Ovary (tissue), 9 donors: ENCODE data around the gene KLHL3. TPM values are rescaled to one million over a fixed set of nuclear protein-coding genes. Genes with fewer than 3 reads are reported as not detected.

Experiments
- DNase-seq, 5 donors: peaks; one replicate each; pipeline ENCODE4 v3.0.0-alpha.2; 2019 to 2020
- H3K27ac ChIP-seq, 2 donors: fragments of 200-600 bp; one replicate each; pipeline versions ENCODE4 v1.5.1 to v1.8.0; 2019 to 2022
- H3K27me3 ChIP-seq: fragments of 200-600 bp; one replicate; pipeline ENCODE4 v1.8.0; 2022
- H3K36me3 ChIP-seq: fragments of 200-600 bp; sonication (generic); one replicate; pipeline ENCODE4 v1.5.1; 2019
- H3K4me1 ChIP-seq: one replicate; pipeline ENCODE4 v1.8.1; 2013; ENCODE audit warnings: mild to moderate bottlenecking, moderate library complexity; ENCODE audit not compliant: insufficient read depth
- H3K4me3 ChIP-seq: fragments of 200-600 bp; sonication (generic); one replicate; pipeline ENCODE4 v1.5.1; 2017
- H3K9me3 ChIP-seq, 2 donors: fragments of 200-600 bp in 1 of 2; sonication (generic) in 1 of 2; one replicate each; pipeline versions ENCODE4 v1.5.1 to v1.8.1; 2013 to 2019; ENCODE audit warnings: mild to moderate bottlenecking in 1 of 2, moderate library complexity in 1 of 2
- EP300 ChIP-seq: sonication (generic); formaldehyde crosslinking; IDR thresholded peaks from one replicate; pipeline ENCODE4 v1.6.1; 2017; ENCODE audit warnings: antibody characterized with exemption
- POLR2A ChIP-seq: fragments of 450-650 bp; IDR thresholded peaks from one replicate; pipeline ENCODE4 v1.6.1; 2017; ENCODE audit warnings: antibody characterized with exemption, mild to moderate bottlenecking, moderate library complexity
- WGBS, 3 donors: extraction: QIAGEN DNeasy Blood & Tissue Kit in 1 of 3; methylation state at CpG; one replicate each; pipeline versions ENCODE4 v1.1.5 to v1.1.7; 2013 to 2017; 5-methylcytosine and 5-hydroxymethylcytosine counted together
- intact Hi-C, 4 donors: fragments of 100-400 bp; cut with DNase I; formaldehyde crosslinking; loops; one replicate each; pipeline versions ENCODE4 v1.11.0 to v1.15.1; 2022 to 2023
- polyA plus RNA-seq, 2 donors: library from polyadenylated mRNA; stranded (reverse); fragments of 200-250 nt in 1 of 2; fragments of 350-450 nt in 1 of 2; fragmentation: Illumina TruSeq in 1 of 2; extraction: RNeasy Lipid Tissue Mini Kit (QIAGEN cat#74804) in 1 of 2; gene quantifications; one replicate each; pipeline ENCODE4 v1.2.3, GENCODE V29; 2013 to 2014
- total RNA-seq, 7 donors: library from RNA; depleted of rRNA in 2 of 7; stranded (reverse); fragments of >200 nt in 2 of 7; fragmentation: NEBNext Ultra II Directional in 3 of 7; extraction: Animal tissue kit (Norgen Biotek cat#: 25700) in 3 of 7; gene quantifications; one replicate each; pipeline versions ENCODE4 v1.1.0 to v1.2.4, GENCODE V29; 2016 to 2023
- TF ChIP-seq, protein P1 (sequence below), 3 donors: fragments of 450-650 bp in 2 of 3; fragments of 200-600 bp in 1 of 3; IDR thresholded peaks; one replicate each; pipeline versions ENCODE4 v1.5.1 to v1.8.0; 2016 to 2022; ENCODE audit warnings: antibody characterized with exemption in 3 of 3, mild to moderate bottlenecking in 1 of 3
- donor health status: DM: no; HTN: no; CAD: no; lungs with moderate emphysema.
- donor health status: DM: no; HTN: no; CAD: no.
- donor health status: Bipolar disorder and iron deficiency.
- donor health status: DM: yes; HTN: yes; CAD: no.
- donor health status: DM: no; HTN: no; CAD: no.
- donor health status: DM: yes; HTN: yes; CAD: no.

KLHL3 gene
- total and polyA plus RNA-seq, 9 donors: 2.9 to 15.7 (median 8.7) TPM

DNA sequence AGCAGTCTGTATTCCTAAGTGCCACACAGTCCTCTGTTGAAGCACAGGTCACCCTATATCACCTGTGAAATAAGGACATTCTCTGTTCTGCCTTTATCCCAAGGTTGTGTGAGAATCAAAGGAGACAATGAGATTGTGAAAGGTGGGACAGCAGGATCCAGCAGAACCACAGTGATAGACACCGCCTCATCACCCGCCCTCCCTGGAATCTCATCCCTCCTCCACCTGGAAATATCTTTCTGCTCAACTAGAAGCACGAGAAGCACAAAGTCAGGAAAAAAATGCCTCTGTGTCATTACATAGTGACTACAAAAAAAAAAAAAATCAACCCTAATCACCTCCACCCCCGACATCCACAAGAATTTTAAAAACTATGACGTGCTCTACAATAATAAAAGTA is 32.3 kb downstream of the KLHL3 start:
- TF ChIP-seq, protein P1, sequence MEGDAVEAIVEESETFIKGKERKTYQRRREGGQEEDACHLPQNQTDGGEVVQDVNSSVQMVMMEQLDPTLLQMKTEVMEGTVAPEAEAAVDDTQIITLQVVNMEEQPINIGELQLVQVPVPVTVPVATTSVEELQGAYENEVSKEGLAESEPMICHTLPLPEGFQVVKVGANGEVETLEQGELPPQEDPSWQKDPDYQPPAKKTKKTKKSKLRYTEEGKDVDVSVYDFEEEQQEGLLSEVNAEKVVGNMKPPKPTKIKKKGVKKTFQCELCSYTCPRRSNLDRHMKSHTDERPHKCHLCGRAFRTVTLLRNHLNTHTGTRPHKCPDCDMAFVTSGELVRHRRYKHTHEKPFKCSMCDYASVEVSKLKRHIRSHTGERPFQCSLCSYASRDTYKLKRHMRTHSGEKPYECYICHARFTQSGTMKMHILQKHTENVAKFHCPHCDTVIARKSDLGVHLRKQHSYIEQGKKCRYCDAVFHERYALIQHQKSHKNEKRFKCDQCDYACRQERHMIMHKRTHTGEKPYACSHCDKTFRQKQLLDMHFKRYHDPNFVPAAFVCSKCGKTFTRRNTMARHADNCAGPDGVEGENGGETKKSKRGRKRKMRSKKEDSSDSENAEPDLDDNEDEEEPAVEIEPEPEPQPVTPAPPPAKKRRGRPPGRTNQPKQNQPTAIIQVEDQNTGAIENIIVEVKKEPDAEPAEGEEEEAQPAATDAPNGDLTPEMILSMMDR (IDR thresholded peaks at IDR 0.05): no peak
- TF ChIP-seq POLR2A: no peak
- TF ChIP-seq EP300: no peak
- H3K36me3 ChIP-seq: no peaks in the 10 kb centered on the region
- H3K4me1 ChIP-seq: peaks cover 3% of the 10 kb centered on the region
- intact Hi-C loops: no loop called here
- H3K4me3 ChIP-seq: no peak overlapping the region
- no peak for DNase-seq
- no peaks in the 10 kb centered on the region for H3K9me3 ChIP-seq
- 91 to 97% (median 94%) methylated on average over 5 of the region's 5 CpGs for WGBS, 3 donors
- no peaks in the 10 kb centered on the region for H3K27me3 ChIP-seq
- no peak overlapping the region for H3K27ac ChIP-seq

DNA sequence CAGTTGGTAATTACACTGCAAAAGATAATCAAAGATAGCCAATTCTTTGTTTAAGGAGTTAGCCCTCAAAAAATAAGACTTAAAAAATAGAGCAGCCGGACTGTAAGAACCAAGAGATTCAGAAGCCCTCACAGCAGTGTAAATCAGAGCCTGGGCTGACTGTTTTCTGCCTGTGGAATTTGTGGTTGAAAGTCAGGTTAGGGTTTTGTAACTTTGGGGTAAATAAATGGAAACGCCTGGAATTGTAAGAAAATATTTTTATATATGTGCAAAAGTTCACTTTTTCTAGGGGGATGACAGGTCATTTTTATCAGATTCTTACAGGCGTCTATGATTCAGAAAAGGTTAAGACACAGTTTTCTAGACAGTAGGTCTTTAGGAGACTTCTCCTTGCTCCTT is 35.6 kb downstream of the KLHL3 start:
- no peaks in the 10 kb centered on the region for H3K36me3 ChIP-seq
- no peak overlapping the region for H3K4me3 ChIP-seq
- 14 to 28% (median 23%) methylated on average over 3 of the region's 3 CpGs for WGBS, 3 donors
- no peaks in the 10 kb centered on the region for H3K9me3 ChIP-seq
- intact Hi-C loops: no loop called here
- no peak for TF ChIP-seq POLR2A
- H3K27me3 ChIP-seq: no peaks in the 10 kb centered on the region
- peaks cover 3% of the 10 kb centered on the region for H3K4me1 ChIP-seq
- peak overlapping the region in 1 of 2 donors; percentile 37 for H3K27ac ChIP-seq
- DNase-seq: no peak

DNA sequence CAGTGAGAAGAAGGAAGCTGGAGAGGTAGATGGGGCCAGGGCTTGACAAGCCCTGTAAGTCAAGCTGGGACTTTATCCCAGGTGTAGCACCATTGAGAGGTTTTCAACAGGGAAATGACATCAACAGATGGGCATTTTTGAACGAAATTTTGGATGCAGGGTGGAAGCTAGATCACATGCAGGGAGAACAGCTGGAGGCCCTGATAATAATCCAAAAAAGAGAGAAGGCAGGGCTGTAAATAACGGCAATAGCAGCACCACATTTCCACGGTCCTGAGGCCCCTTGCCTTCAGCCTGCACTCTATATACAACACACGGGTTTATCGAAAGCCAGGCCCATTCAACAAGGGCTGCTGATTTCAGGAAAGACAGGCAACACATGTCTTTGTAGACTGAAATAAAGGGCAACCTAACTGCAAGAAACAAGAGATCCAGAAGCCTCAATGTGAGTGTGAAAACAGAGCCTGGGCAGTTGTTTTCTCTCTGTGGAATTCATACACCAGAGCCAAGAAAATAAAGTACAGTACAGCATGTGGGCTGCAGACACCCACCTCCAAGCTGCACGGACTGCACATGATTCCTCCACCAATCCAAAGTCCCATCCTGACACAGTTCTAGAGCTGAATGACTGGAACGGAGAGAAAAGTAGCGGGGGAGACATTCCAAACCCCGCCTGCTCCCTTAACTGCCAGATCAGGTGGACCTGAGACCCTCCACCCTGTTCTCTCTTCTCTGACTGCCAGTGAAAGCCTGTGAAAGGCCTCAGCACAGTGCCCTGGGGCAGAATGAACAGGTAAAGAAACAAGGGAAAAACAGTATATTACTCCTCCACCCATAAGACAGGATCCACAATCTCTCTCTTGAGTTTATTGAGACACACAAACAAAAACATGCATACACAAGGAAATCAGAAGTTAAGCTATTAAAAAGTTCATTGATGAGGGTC is 36.3 kb downstream of the KLHL3 start:
- Histone ChIP-seq H3K9me3 (no peaks in the 10 kb centered on the region), H3K4me3 (no peak overlapping the region), H3K27ac (peak overlapping the region in 1 of 2 donors; percentile 37), H3K27me3 (no peaks in the 10 kb centered on the region), H3K36me3 (no peaks in the 10 kb centered on the region), H3K4me1 (peaks cover 3% of the 10 kb centered on the region)
- WGBS, 3 donors: 6 to 11% (median 11%) methylated on average over 9 of the region's 9 CpGs
- TF ChIP-seq EP300: no peak
- TF ChIP-seq POLR2A: no peak
- TF ChIP-seq, protein P1 (IDR thresholded peaks at IDR 0.05): no peak
- DNase-seq: peak in 1 of 5 donors; percentile 25
- intact Hi-C loops: no loop called here

DNA sequence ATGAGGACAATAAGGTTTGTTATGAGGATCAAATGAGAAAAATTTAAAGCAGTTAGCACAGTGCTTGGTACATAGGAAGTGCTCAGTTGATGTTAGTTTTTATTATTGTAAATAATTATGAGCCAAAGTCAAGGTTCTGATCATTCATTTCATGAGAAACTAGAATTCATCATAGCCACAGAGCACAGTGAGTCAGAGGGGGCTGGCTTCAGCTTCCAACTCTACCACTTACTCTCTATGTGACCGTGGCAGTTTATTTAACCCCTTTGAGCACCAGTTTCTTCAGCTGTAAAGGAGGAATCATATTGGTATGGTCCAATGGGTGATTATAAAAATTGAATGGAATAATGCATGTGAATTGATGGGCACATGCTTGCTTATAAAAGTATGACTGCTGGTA is 39.4 kb downstream of the KLHL3 start:
- H3K27me3 ChIP-seq: no peaks in the 10 kb centered on the region
- no peak for DNase-seq
- intact Hi-C loops: no loop called here
- TF ChIP-seq POLR2A: no peak
- TF ChIP-seq, protein P1 (IDR thresholded peaks at IDR 0.05): no peak
- TF ChIP-seq EP300: no peak
- no peak overlapping the region for H3K4me3 ChIP-seq
- 0 to 7% (median 0%) methylated on average over 1 of the region's 1 CpG for WGBS, 3 donors
- no peak overlapping the region for H3K27ac ChIP-seq
- H3K9me3 ChIP-seq: no peaks in the 10 kb centered on the region
- no peaks in the 10 kb centered on the region for H3K36me3 ChIP-seq
- peaks cover 3% of the 10 kb centered on the region for H3K4me1 ChIP-seq
